Metanephros (tissue), 1 donor: ENCODE measurements around the gene OOSP3. TPM values are rescaled to one million over a fixed set of nuclear protein-coding genes. Genes with fewer than 3 reads are reported as not detected.

Source experiments
- total RNA-seq: library from RNA; depleted of rRNA; stranded (reverse); fragments of >200 nt; gene quantifications from one replicate; pipeline ENCODE4 v1.2.3, GENCODE V29; 2014

The OOSP3 gene
- not detected for total RNA-seq

GRCh38 chr11:59878575-59878974 is at the start of gene OOSP3:
TSS of gene OOSP3 (plus strand) at chr11:59878782. CDS start at chr11:59878809, 27 bp downstream.

DNA sequence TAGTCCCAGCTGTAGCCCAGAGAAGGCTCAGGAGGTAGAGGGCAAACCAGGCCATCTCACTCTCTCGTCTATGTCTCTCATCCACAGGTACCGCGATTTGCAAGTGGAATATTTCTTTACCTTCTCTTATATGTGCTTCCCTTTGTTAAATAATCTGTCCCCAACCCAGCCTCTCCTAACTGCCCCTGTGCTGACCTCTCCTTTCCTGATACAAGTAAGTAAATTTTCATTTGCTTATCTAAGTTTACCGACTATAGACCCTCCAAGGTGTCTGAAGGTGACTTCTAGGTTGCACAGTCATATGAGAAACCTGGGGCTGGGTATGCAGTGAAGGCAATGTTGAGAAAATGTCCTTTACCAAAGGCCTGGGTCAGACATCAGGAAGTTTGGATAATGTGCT is 33.2 kb upstream of the OOSP3 start, which contains the start of gene CBLIF:
Gene CBLIF, minus strand, starts transcription at position 101 of the 400 bp plus-strand sequence. Its CDS starts 46 bp downstream, at position 55.

DNA sequence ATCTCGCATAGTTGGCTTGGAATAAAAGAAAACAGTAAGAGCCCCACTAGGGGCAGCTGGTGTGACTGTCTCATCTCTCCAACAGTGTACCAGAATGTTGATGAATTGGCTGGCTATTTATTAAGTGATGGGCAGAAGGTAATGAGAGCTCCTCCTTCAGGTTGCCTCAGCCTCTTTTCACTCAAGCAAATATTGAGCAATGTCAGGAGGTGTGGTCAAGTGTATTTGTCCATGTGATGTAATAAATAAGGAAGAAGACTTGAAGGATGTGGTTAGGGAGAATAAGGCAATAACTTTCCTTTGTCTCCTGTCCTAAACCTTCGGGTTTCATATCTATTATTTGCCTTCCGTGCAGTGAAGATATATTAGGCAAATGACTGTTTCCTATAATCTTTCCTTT is 12.2 kb upstream of the OOSP3 start, which contains the start of gene TCN1:
Gene TCN1, minus strand, starts transcription at position 91 of the 400 bp plus-strand sequence. Its CDS starts 17 bp downstream, at position 74.

GRCh38 chr11:59938132-59938531 is 59.5 kb downstream of the OOSP3 start, which contains the start of gene OOSP1:
TSS of gene OOSP1 (plus strand) at chr11:59938432. CDS start at chr11:59938455, 23 bp downstream.

Other genes starting within 250 kb of the OOSP3 start
- 10.0 TPM for gene PATL1, start 209.7 kb upstream of the OOSP3 start, total RNA-seq
- gene OR10V1, start 164.9 kb upstream of the OOSP3 start, total RNA-seq, result not detected
- gene STX3, start 123.4 kb upstream of the OOSP3 start, total RNA-seq, result 33.5 TPM
- gene MRPL16, start 68.0 kb upstream of the OOSP3 start, total RNA-seq, result 36.0 TPM
- gene CBLIF, start 33.3 kb upstream of the OOSP3 start, total RNA-seq, result 0.53 TPM
- gene TCN1, start 12.3 kb upstream of the OOSP3 start, total RNA-seq, result 1.4 TPM
- gene OOSP1, start 59.6 kb downstream of the OOSP3 start, total RNA-seq, result not detected
- gene OOSP4A, start 85.3 kb downstream of the OOSP3 start, total RNA-seq, result not detected
- gene OOSP4B, start 138.4 kb downstream of the OOSP3 start, total RNA-seq, result not detected
- gene OOSP2, start 161.6 kb downstream of the OOSP3 start, total RNA-seq, result not detected
- gene MS4A3, start 177.9 kb downstream of the OOSP3 start, total RNA-seq, result 8.8 TPM
- 0.47 TPM for gene MS4A2, start 209.9 kb downstream of the OOSP3 start, total RNA-seq